ENCODE measurements around the gene ALOX12B. TPM values are rescaled to one million over a fixed set of nuclear protein-coding genes. Genes with fewer than 3 reads are reported as not detected.

Gene ALOX12B
- total RNA-seq, 2 donors from 2014 or later: not detected

- no peaks in the 10 kb centered on the region for H3K9me3 ChIP-seq
- no peak overlapping the region for H3K27ac ChIP-seq
- DNase-seq (no peak), ATAC-seq (no peak)
- no peaks in the 10 kb centered on the region for H3K4me1 ChIP-seq
- intact Hi-C loops (cut with DNase I): no loop called here
- H3K36me3 ChIP-seq (replicated peaks in 1 of 2; ENCODE audit: insufficient read depth in 1 of 2, low read depth in 2 of 2): no peaks in the 10 kb centered on the region
- no peak overlapping the region for H3K4me3 ChIP-seq
- 90 to 100% methylated on average over 1 to 11 of the region's 11 CpGs for WGBS, 2 donors
- H3K27me3 ChIP-seq: no peaks in the 10 kb centered on the region
- TF ChIP-seq, protein P1, sequence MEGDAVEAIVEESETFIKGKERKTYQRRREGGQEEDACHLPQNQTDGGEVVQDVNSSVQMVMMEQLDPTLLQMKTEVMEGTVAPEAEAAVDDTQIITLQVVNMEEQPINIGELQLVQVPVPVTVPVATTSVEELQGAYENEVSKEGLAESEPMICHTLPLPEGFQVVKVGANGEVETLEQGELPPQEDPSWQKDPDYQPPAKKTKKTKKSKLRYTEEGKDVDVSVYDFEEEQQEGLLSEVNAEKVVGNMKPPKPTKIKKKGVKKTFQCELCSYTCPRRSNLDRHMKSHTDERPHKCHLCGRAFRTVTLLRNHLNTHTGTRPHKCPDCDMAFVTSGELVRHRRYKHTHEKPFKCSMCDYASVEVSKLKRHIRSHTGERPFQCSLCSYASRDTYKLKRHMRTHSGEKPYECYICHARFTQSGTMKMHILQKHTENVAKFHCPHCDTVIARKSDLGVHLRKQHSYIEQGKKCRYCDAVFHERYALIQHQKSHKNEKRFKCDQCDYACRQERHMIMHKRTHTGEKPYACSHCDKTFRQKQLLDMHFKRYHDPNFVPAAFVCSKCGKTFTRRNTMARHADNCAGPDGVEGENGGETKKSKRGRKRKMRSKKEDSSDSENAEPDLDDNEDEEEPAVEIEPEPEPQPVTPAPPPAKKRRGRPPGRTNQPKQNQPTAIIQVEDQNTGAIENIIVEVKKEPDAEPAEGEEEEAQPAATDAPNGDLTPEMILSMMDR (IDR thresholded peaks at IDR 0.05): no peak
- no peak for TF ChIP-seq POLR2A (IDR thresholded peaks at IDR 0.05)
These were observed 41.1 kb downstream of the ALOX12B start for GRCh38 chr17:8046306-8046928.

GRCh38 chr17:8044819-8045810 is 42.4 kb downstream of the ALOX12B start:
- intact Hi-C loops (cut with DNase I): no loop called here
- DNase-seq: no peak
- ATAC-seq: no peak
- Histone ChIP-seq H3K9me3 (no peaks in the 10 kb centered on the region), H3K4me3 (no peak overlapping the region), H3K27me3 (no peaks in the 10 kb centered on the region), H3K4me1 (no peaks in the 10 kb centered on the region), H3K27ac (no peak overlapping the region), H3K36me3 (replicated peaks in 1 of 2; ENCODE audit: insufficient read depth in 1 of 2, low read depth in 2 of 2) (no peaks in the 10 kb centered on the region)
- TF ChIP-seq POLR2A (IDR thresholded peaks at IDR 0.05): no peak
- TF ChIP-seq, protein P1 (IDR thresholded peaks at IDR 0.05): no peak
- WGBS, 2 donors: 68 to 84% methylated on average over 16 to 21 of the region's 24 CpGs

DNA sequence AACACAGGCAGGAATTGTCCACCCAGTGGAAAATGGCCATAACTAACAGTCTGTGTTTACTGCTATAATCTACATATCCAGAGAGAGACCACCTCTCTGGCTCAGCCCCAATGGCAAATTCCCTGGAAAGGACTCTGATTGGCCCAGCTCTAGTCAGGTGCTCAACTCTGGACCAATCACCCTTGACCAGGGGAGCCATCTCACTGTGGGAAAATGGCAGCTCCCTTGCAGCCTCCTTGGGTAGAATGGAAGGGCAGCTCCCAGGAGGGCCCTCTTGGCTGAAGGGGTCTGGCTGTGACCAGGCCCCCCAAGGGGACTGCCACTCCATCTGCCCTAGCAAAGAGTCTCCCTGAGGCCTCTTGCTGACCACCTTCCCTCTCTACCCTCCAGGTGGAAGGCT is 45.5 kb downstream of the ALOX12B start:
- no peaks in the 10 kb centered on the region for H3K9me3 ChIP-seq
- H3K27ac ChIP-seq: no peak overlapping the region
- TF ChIP-seq POLR2A (IDR thresholded peaks at IDR 0.05): no peak
- TF ChIP-seq, protein P1 (IDR thresholded peaks at IDR 0.05): no peak
- ATAC-seq: no peak
- H3K36me3 ChIP-seq (replicated peaks in 1 of 2; ENCODE audit: insufficient read depth in 1 of 2, low read depth in 2 of 2): no peaks in the 10 kb centered on the region
- H3K4me3 ChIP-seq: no peak overlapping the region
- H3K4me1 ChIP-seq: no peaks in the 10 kb centered on the region
- intact Hi-C loops (cut with DNase I): no loop called here
- no peak for DNase-seq
- H3K27me3 ChIP-seq: no peaks in the 10 kb centered on the region

DNA sequence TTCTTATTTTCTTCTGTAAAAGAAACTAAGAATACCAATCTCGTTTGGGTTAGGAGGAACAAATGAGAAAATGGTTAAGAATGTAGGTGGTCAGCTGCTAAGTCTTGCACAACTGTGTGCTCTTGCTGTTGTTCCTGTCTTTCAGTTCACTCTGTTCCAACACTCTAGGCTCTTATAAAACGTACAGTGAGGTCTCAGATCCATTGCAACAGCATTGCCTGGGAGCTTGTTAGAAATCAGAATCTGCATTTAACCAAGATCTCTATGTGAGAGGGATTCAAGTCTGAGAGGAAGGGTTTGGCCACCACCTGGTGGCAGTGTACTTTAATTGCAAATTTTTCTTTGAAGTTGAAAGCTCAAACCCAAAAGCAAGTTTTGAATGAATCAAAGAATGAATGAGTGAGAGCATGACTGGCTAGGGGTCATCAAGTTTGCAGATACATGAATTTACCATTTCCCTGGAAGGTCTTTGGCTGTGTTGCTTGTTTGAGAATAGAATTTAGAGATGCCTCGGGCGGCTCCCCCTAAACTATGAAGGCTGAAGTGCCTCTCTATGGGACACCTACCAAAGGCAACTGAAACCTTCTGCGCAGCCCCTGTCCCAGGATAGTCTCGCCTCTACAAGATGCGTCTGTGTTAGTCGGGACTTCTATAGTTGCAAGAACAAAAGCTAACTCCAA is 46.1 kb downstream of the ALOX12B start:
- Histone ChIP-seq H3K36me3 (replicated peaks in 1 of 2; ENCODE audit: insufficient read depth in 1 of 2, low read depth in 2 of 2) (no peaks in the 10 kb centered on the region), H3K4me3 (no peak overlapping the region), H3K9me3 (no peaks in the 10 kb centered on the region), H3K27me3 (no peaks in the 10 kb centered on the region), H3K4me1 (no peaks in the 10 kb centered on the region), H3K27ac (peak overlapping the region in 1 of 4 donors; percentile 25)
- intact Hi-C loops (cut with DNase I): no loop called here
- TF ChIP-seq, protein P1 (IDR thresholded peaks at IDR 0.05): peak in 6 of 7 experiments; percentile 21 to 54 (median 42)
- no peak for TF ChIP-seq POLR2A (IDR thresholded peaks at IDR 0.05)
- 53 to 61% methylated on average over 8 of the region's 8 CpGs for WGBS, 2 donors
- ATAC-seq (peak; percentile 60), DNase-seq (peak in 2 of 4 donors; percentile 38 to 68)
